B cell (primary cell): ENCODE results near the gene GAREM1. TPM values are rescaled to one million over a fixed set of nuclear protein-coding genes. Genes with fewer than 3 reads are reported as not detected.

Experiments used
- ATAC-seq: fragments of 200-7000 bp; cut with Tn5 transposase; one replicate; pipeline ENCODE4 v1.10.0; 2021; ENCODE audit warnings: low read depth, mild to moderate bottlenecking, moderate number of reproducible peaks, moderate library complexity
- CTCF ChIA-PET: fragments of 350-600 bp; sonication (Branson Sonifier 250); formaldehyde crosslinking; loops from one replicate; lab custom pipeline; 2021; ENCODE audit warnings: antibody characterized with exemption, inconsistent platforms; lab: Charles Lee
- POLR2A ChIA-PET: fragments of 350-600 bp; sonication (Branson Sonifier 250); formaldehyde crosslinking; loops from one replicate; lab custom pipeline; 2021; ENCODE audit warnings: antibody characterized with exemption; lab: Charles Lee
- DNase-seq: peaks from one replicate; pipeline ENCODE4 v3.0.0; 2013
- H2AFZ ChIP-seq: 2 replicates; pipeline ENCODE4 v1.6.1; 2012; ENCODE audit warnings: mild to moderate bottlenecking, low read depth, low read length; ENCODE audit not compliant: insufficient read depth, poor library complexity, severe bottlenecking
- H3K27ac ChIP-seq, 2 donors: 1 replicate in 1 of 2; 2 replicates in 1 of 2; pipeline ENCODE4 v1.5.1; 2012 to 2013; ENCODE audit warnings: low read length in 2 of 2, mild to moderate bottlenecking in 2 of 2, moderate library complexity in 1 of 2
- H3K27me3 ChIP-seq, 4 experiments: fragments of 200-600 bp in 1 of 4; sonication (generic) in 1 of 4; replicated peaks in 1 of 4; 1 replicate in 2 of 4; 2 replicates in 2 of 4; pipeline versions ENCODE4 v1.6.1 to v1.7.0; 2013 to 2016; ENCODE audit warnings: low read length in 3 of 4, mild to moderate bottlenecking in 2 of 4, mixed read lengths in 1 of 4, moderate library complexity in 1 of 4; ENCODE audit not compliant: insufficient read depth in 4 of 4, control insufficient read depth in 3 of 4; ENCODE audit errors: control extremely low read depth in 1 of 4
- H3K36me3 ChIP-seq, 2 experiments: replicated peaks in 1 of 2; 1 replicate in 1 of 2; 2 replicates in 1 of 2; pipeline versions ENCODE4 v1.6.1 to v1.7.1; 2013; ENCODE audit warnings: low read length in 1 of 2; ENCODE audit not compliant: insufficient read depth in 2 of 2, control insufficient read depth in 1 of 2; ENCODE audit errors: control extremely low read depth in 1 of 2, extremely low read depth in 1 of 2
- H3K4me1 ChIP-seq, 2 donors: fragments of 200-600 bp in 1 of 2; sonication (generic) in 1 of 2; 1 replicate in 1 of 2; 2 replicates in 1 of 2; pipeline versions ENCODE4 v1.5.1 to v1.6.1; 2013 to 2017; ENCODE audit warnings: low read length in 2 of 2; ENCODE audit not compliant: control insufficient read depth in 2 of 2, insufficient read depth in 2 of 2
- H3K4me2 ChIP-seq: replicated peaks from 2 replicates; pipeline ENCODE3; 2012; ENCODE audit warnings: mild to moderate bottlenecking, low read depth, low read length; ENCODE audit not compliant: poor library complexity, severe bottlenecking
- H3K4me3 ChIP-seq, 5 experiments: fragments of 200-600 bp in 1 of 5; sonication (generic) in 1 of 5; 1 replicate in 3 of 5; 2 replicates in 2 of 5; pipeline versions ENCODE4 v1.5.1 to v1.7.0; 2011 to 2016; ENCODE audit warnings: low read length in 4 of 5, mild to moderate bottlenecking in 4 of 5, low read depth in 2 of 5, control low read depth in 1 of 5, moderate library complexity in 1 of 5; ENCODE audit not compliant: insufficient read depth in 1 of 5; ENCODE audit errors: control extremely low read depth in 1 of 5, extremely low read depth in 1 of 5
- H3K79me2 ChIP-seq: fragments of 200-600 bp; sonication (generic); one replicate; pipeline ENCODE4 v1.6.0; 2016; ENCODE audit warnings: low read length; ENCODE audit not compliant: control insufficient read depth, insufficient read depth
- H3K9ac ChIP-seq: fragments of 200-600 bp; sonication (generic); 2 replicates; pipeline ENCODE4 v1.6.1; 2017; ENCODE audit warnings: mild to moderate bottlenecking, low read length, moderate library complexity
- H3K9me3 ChIP-seq, 3 donors: one replicate each; pipeline versions ENCODE4 v1.6.1 to v1.7.1; 2013; ENCODE audit warnings: low read length in 2 of 3; ENCODE audit not compliant: control insufficient read depth in 2 of 3, insufficient read depth in 1 of 3; ENCODE audit errors: control extremely low read depth in 1 of 3
- H4K20me1 ChIP-seq: 2 replicates; pipeline ENCODE4 v1.6.0; 2012; ENCODE audit warnings: mild to moderate bottlenecking, low read length; ENCODE audit not compliant: insufficient read depth, control insufficient read depth, poor library complexity, severe bottlenecking
- H3K27ac Mint-ChIP-seq: one replicate; pipeline ENCODE4 v1.8.0; 2021; ENCODE audit warnings: mixed read lengths
- H3K27me3 Mint-ChIP-seq: one replicate; pipeline ENCODE4 v1.8.0; 2021; ENCODE audit warnings: mixed read lengths
- H3K4me1 Mint-ChIP-seq: one replicate; pipeline ENCODE4 v1.8.0; 2021; ENCODE audit warnings: mixed read lengths
- H3K4me3 Mint-ChIP-seq: one replicate; pipeline ENCODE4 v1.8.0; 2021; ENCODE audit warnings: mixed read lengths
- H3K9me3 Mint-ChIP-seq: one replicate; pipeline ENCODE4 v1.8.0; 2022; ENCODE audit warnings: mixed read lengths; ENCODE audit not compliant: insufficient read depth
- EZH2 ChIP-seq: IDR thresholded peaks from 2 replicates; pipeline ENCODE4 v1.6.1; 2012; ENCODE audit warnings: borderline replicate concordance, low read depth, mild to moderate bottlenecking, moderate library complexity, low read length; ENCODE audit not compliant: insufficient read depth, poor library complexity, severe bottlenecking
- WGBS: methylation state at CpG from one replicate; pipeline ENCODE4 v1.1.5; 2013; ENCODE audit warnings: missing lambda C conversion rate; ENCODE audit not compliant: insufficient coverage; 5-methylcytosine and 5-hydroxymethylcytosine counted together
- intact Hi-C: fragments of 100-400 bp; cut with micrococcal nuclease; formaldehyde crosslinking; loops from one replicate; pipeline ENCODE4 v1.10.0; 2022
- polyA plus RNA-seq: library from polyadenylated mRNA; depleted of rRNA; stranded (reverse); fragments of >200 nt; gene quantifications from 2 replicates; pipeline ENCODE4 v1.2.3, GENCODE V29; 2012
- total RNA-seq, 2 donors: library from RNA; stranded (reverse); fragments of 120-200 nt in 1 of 2; gene quantifications; 1 replicate in 1 of 2; 2 replicates in 1 of 2; pipeline versions ENCODE4 v1.2.3 to v1.2.4, GENCODE V29; 2013 to 2022
- TF ChIP-seq, protein P1 (sequence below): fragments of 200-600 bp; IDR thresholded peaks from one replicate; pipeline ENCODE4 v1.8.0; 2022; ENCODE audit warnings: antibody characterized with exemption, mild to moderate bottlenecking

GAREM1 gene
- total and polyA plus RNA-seq, 2 donors (not counting 1 experiment from before 2014, with no cell fraction given), result not detected

GRCh38 chr18:32333781-32334180, 136.9 kb downstream of the GAREM1 start:
- DNase-seq (no peak), ATAC-seq (no peak)
- no peak overlapping the region for H3K27ac Mint-ChIP-seq
- H3K27me3 Mint-ChIP-seq, result peaks cover 17% of the 10 kb centered on the region
- Histone ChIP-seq H3K9ac (no peak overlapping the region), H3K27ac (no peak overlapping the region), H2AFZ (no peak overlapping the region), H3K36me3 (no peaks in the 10 kb centered on the region), H3K4me3 (no peak overlapping the region), H3K9me3 (no peaks in the 10 kb centered on the region), H3K4me2 (no peak overlapping the region), H4K20me1 (no peaks in the 10 kb centered on the region), H3K79me2 (no peaks in the 10 kb centered on the region), H3K27me3 (no peaks in the 10 kb centered on the region), H3K4me1 (no peaks in the 10 kb centered on the region)
- H3K9me3 Mint-ChIP-seq, result no peaks in the 10 kb centered on the region
- ChIA-PET CTCF (no interaction called here), POLR2A (no interaction called here)
- intact Hi-C loops, result no loop called here
- WGBS, result 94% methylated on average over 4 of the region's 7 CpGs
- TF ChIP-seq, protein P1, sequence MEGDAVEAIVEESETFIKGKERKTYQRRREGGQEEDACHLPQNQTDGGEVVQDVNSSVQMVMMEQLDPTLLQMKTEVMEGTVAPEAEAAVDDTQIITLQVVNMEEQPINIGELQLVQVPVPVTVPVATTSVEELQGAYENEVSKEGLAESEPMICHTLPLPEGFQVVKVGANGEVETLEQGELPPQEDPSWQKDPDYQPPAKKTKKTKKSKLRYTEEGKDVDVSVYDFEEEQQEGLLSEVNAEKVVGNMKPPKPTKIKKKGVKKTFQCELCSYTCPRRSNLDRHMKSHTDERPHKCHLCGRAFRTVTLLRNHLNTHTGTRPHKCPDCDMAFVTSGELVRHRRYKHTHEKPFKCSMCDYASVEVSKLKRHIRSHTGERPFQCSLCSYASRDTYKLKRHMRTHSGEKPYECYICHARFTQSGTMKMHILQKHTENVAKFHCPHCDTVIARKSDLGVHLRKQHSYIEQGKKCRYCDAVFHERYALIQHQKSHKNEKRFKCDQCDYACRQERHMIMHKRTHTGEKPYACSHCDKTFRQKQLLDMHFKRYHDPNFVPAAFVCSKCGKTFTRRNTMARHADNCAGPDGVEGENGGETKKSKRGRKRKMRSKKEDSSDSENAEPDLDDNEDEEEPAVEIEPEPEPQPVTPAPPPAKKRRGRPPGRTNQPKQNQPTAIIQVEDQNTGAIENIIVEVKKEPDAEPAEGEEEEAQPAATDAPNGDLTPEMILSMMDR, result no peak
- no peak for TF ChIP-seq EZH2
- H3K4me3 Mint-ChIP-seq, result no peak overlapping the region
- no peaks in the 10 kb centered on the region for H3K4me1 Mint-ChIP-seq

- Histone ChIP-seq H2AFZ (no peak overlapping the region), H3K4me2 (no peak overlapping the region), H3K79me2 (no peaks in the 10 kb centered on the region), H3K4me1 (no peaks in the 10 kb centered on the region), H3K4me3 (no peak overlapping the region), H3K9me3 (no peaks in the 10 kb centered on the region), H3K36me3 (no peaks in the 10 kb centered on the region), H3K9ac (no peak overlapping the region), H4K20me1 (no peaks in the 10 kb centered on the region), H3K27ac (no peak overlapping the region), H3K27me3 (no peaks in the 10 kb centered on the region)
- Mint-ChIP-seq H3K9me3 (no peaks in the 10 kb centered on the region), H3K4me1 (no peaks in the 10 kb centered on the region), H3K27me3 (peaks cover 15% of the 10 kb centered on the region), H3K27ac (no peak overlapping the region), H3K4me3 (no peak overlapping the region)
- 85% methylated on average over 5 of the region's 5 CpGs for WGBS
- ChIA-PET POLR2A (no interaction called here), CTCF (no interaction called here)
- TF ChIP-seq, protein P1, result no peak
- no peak for TF ChIP-seq EZH2
- no peak for ATAC-seq
- DNase-seq, result no peak
- intact Hi-C loops, result no loop called here
These were observed 138.0 kb downstream of the GAREM1 start for GRCh38 chr18:32332708-32333107.
